NT2/D1 (cell line): ENCODE results near the gene CD48.

Experiments
- SUZ12 ChIP-seq: IDR thresholded peaks from 2 replicates; pipeline ENCODE4 v1.6.1; 2011; ENCODE audit not compliant: insufficient read length, insufficient read depth; ENCODE audit errors: extremely low read depth
- YY1 ChIP-seq: IDR thresholded peaks from 2 replicates; pipeline ENCODE4 v1.6.1; 2011; ENCODE audit not compliant: insufficient read length, insufficient read depth
- ZNF274 ChIP-seq: IDR thresholded peaks from 2 replicates; pipeline ENCODE4 v1.6.1; 2011; ENCODE audit warnings: mild to moderate bottlenecking, low read depth, low read length

- TF ChIP-seq YY1: no peak
- no peak for TF ChIP-seq ZNF274
- no peak for TF ChIP-seq SUZ12
Observed at GRCh38 chr1:160682983-160683865, 28.4 kb downstream of the CD48 start.
